Activated CD8-positive, alpha-beta memory T cell treated with anti-CD3 and anti-CD28 coated beads, Interleukin-2, amount 50 U/mL, for 1 hour (primary cell): Measurements from ENCODE around the gene C6orf89.

Experiments used
- DNase-seq: peaks from one replicate; pipeline ENCODE4 v3.0.0-alpha.2; 2020; ENCODE audit errors: extremely low read depth

C6orf89 gene

GRCh38 chr6:36852481-36853147 is 33.1 kb upstream of the C6orf89 start:
- no peak for DNase-seq

- no peak for DNase-seq
These were observed 32.4 kb upstream of the C6orf89 start for GRCh38 chr6:36853325-36853724.

GRCh38 chr6:36855750-36856149 is 30.0 kb upstream of the C6orf89 start:
- DNase-seq = no peak

- no peak for DNase-seq
These were observed 29.5 kb upstream of the C6orf89 start for GRCh38 chr6:36856277-36856676.

GRCh38 chr6:36857325-36857724 is 28.4 kb upstream of the C6orf89 start:
- no peak for DNase-seq

- DNase-seq = no peak
These were observed 27.3 kb upstream of the C6orf89 start for GRCh38 chr6:36858407-36858981.

GRCh38 chr6:36860126-36860525 is 25.6 kb upstream of the C6orf89 start:
- no peak for DNase-seq

- no peak for DNase-seq
These were observed 23.4 kb upstream of the C6orf89 start for GRCh38 chr6:36862164-36862847.

- no peak for DNase-seq
These were observed 22.8 kb upstream of the C6orf89 start for GRCh38 chr6:36862848-36863382.

GRCh38 chr6:36863670-36864540 is 21.8 kb upstream of the C6orf89 start:
- DNase-seq = no peak

- no peak for DNase-seq
These were observed 19.9 kb upstream of the C6orf89 start for GRCh38 chr6:36865835-36866234.

GRCh38 chr6:36867471-36868224 is 18.1 kb upstream of the C6orf89 start:
- DNase-seq = no peak

- DNase-seq = no peak
These were observed 14.1 kb upstream of the C6orf89 start for GRCh38 chr6:36871686-36872085.

- DNase-seq = no peak
These were observed 12.6 kb upstream of the C6orf89 start for GRCh38 chr6:36873115-36873514.

GRCh38 chr6:36873612-36874442 is 11.9 kb upstream of the C6orf89 start:
- DNase-seq = no peak

GRCh38 chr6:36874443-36875249 is 11.1 kb upstream of the C6orf89 start, which contains the start of gene PPIL1:
TSS of gene PPIL1 (minus strand) at chr6:36874803. CDS start at chr6:36874772, 31 bp downstream.
- peak; percentile 83 for DNase-seq

GRCh38 chr6:36875250-36875633 is 10.5 kb upstream of the C6orf89 start:
- no peak for DNase-seq

GRCh38 chr6:36884610-36885009 is 1.1 kb upstream of the C6orf89 start:
- no peak for DNase-seq

- DNase-seq = no peak
These were observed 1.3 kb downstream of the C6orf89 start for GRCh38 chr6:36886950-36887618.
